Right hindlimb (tissue), 1 donor: ENCODE measurements around the gene GFOD1.
A peak's percentile ranks its signal among the peaks of the same experiment; 100 is the strongest.
"Not testable (repeated sequence)": the region's sequence is repeated elsewhere in the genome, so short reads cannot be mapped to it uniquely, and the experiment has no call there.

Source experiments
- DNase-seq: peaks from one replicate; pipeline ENCODE4 v3.0.0-alpha.2; 2018

The GFOD1 gene

DNA sequence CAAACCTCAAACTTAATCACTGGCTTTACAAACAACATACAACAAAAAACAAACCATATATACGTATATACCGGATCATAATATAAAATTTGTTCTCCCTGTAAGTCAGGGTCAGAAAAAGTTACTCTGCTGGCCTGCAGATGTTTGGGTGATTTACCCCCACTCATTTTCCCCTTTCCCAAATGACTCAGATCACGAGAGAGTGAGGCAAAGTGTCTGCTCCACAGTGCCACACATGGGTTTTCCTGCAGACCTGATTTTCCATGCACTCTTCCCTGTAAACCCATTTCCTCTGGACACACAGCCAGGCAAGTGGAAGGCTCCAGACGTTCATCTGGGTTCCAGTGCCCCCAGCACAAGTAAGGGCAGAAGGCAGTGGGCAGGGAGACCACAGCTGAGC, 23.5 kb downstream of the GFOD1 start:
- DNase-seq: no peak

DNA sequence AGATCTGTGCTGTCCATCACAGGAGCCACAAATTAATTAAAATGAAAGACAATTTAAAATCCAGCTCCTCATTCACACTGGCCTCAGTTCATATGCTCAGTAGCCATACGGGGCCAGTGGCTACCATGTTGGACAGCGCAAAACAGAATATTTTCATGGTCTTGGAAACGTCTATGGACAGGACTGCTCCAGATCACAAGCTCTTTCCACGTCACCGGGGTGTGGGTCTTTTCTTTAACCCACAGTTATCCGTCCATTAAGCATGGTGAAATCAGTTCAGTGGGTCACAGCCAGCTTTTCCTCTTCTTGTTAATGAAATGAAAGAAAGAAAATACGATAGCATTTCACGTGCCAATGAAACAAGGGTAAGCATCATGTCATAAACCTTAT, 24.1 kb downstream of the GFOD1 start:
- no peak for DNase-seq

DNA sequence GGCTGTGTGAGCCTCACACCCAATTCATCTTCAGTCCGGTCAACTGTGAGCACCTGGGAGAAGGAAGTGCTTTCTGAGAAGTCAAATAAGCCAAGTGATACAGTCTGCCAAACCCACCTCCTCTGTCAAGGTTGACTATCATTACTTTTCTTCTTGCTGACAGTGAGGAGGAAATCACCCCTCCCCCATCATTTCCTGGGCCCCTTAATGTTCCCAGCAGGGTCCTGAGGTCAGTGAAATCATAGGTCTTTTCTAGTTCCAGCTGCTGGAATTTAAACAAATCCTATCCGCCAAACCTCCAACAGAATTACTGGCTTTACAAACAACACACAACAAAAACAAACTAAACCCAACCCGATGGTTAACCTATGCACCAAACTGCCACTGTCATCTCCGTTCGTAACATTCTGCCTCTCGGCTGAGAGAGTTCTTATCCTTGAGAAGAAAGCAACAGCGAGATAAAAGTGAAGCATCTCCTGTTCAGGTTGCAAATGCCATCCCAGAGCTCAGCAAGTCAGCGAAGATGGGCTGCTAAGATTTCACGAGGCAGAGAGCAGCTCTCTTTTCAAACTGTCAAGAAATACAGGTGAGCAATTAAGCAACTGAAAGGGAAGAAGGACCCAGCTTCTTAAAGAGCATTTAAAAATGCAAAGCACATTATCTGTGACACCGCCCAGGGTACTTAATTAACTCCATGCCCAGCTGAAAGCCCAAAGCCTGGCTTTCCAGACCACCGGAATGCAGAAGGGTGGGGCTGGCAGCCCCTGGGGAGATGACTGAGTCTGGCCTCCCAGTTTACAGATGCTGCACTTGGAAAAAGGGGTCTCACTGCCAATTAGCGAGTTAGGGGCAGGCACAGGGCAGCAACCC, 24.7 kb downstream of the GFOD1 start:
- DNase-seq: no peak

DNA sequence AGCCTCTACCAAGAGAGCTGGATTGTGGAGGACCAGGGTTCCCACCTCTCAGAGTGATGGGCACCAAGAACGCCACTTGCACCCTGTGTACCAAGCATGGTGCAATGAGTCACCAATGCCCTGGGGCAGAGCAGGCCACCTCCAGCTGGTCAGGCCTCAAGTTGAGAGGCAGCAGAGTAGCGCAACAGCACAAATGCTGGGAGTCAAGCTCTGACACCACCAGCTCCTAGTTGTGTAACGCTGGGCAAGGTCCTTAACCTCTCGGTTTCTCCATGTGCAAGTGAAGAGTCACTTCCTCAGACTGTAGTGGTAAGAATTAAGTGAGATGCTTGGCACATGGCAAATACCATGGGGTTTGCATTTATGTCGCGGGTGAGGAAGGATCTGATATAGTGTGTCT, 25.6 kb downstream of the GFOD1 start:
- DNase-seq: no peak

DNA sequence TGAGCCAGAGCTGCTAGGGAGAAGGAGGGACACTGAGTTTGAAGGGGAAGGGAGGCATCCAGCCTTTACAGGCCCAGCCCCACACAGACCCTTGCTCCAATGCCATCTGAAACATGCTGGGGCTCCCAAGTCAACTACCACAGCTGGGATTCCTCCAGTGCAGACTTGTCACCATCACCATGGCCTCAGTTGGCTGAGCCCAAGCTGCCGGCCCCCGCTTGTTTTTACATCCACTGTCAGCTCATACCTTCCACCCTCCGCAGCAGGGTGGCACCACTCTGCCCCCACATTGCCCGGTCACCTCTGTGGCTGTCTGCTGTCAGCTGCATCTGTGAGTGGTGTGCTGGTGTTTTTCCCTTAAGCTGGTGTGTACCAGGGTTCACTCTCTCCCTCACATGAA, 26.1 kb downstream of the GFOD1 start:
- no peak for DNase-seq

DNA sequence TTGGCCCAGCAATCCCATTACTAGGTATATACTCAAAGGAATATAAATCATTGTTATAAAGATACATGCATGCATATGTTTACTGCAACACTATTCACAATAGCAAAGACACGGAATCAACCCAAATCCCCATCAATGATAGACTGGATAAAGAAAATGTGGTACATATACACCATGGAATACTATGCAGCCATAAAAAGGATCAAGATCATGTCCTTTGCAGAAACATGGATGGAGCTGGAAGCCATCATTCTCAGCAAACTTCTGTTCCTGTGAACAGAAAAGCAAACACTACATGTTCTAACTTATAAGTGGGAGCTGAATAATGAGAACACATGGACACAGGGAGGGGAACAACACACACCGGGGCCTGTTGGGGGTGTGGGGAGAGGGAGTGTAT, 27.1 kb downstream of the GFOD1 start:
- not testable (repeated sequence) for DNase-seq

DNA sequence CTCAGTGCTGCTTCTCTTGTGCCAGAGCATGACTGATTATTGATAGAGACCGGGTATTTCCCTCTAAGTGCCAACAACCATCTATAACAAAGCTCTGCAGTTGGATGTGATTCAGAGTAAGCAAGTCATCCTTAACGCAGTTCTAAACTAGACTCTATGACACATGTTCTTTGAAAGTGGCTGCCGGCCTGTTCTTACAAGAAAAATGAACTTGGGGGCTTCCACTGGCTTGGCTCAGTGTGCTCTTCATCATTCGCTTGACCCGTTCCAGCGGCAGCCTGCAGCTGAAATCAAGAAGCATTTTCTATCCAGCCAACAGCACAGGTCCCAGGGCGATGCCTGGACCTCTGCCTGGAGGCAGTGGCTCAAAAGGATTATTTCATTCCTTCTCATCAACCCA, 29.8 kb downstream of the GFOD1 start:
- peak; percentile 77 for DNase-seq

DNA sequence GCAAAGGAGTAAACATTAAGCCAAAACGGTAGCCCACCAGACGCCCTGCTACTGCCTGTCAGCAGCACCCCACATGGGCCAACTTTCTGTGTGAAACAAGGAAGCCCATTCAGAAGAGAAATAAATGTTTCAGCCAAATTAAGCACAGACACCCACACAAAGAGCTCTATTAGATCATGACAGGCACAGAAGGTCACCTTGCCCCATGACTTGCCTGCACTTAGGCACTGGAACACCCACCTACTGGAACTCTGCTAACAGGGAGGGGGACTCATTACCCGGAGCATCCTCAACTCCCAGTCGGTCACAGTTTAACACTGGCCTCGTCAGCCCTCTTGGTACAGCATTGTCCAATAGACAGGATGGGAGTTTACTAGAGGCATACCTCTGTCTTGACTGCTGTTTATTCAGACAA, 31.8 kb downstream of the GFOD1 start:
- DNase-seq: no peak

DNA sequence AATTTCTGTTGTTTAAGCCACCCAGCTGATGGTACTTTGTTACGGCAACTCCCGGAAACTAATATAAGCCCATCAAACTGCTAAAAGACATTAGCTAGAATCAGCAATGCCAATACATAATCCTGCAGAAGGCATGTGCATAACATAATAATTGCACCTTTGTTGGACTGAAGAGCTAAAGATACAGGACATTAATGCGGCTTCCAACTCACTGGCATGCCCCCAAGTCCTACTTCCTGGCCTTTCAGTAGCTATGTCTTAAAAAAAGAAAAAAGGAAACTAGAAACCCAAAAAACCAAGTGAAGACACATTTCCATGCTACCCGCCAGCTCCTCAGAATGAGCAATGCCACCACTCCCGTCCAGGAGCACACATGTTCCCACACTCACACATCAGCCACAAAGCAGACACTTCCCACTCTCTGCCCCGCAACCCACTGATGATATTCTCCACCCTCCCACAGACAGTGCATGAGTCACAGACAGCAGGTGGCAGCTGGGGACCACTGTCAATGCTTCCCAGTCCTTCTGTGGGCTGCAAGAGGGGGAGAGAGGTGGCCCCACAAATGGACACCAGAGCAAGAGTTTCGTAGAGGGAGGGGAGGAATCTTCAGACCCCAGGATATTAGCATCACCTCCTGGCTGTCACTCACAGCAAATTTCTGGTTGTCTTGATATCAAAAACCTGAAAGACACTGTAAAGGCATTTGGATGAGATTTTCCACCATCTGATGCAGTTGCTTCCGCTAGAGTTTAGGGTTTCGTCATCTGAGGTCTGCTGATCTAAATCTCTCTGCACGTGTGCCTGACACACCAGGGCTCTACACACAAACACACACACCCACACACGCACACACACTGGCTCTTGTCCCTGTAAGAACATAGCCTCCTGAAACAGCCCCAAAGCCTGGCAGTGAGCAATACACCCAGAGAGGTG, 32.8 kb downstream of the GFOD1 start:
- DNase-seq: peak; percentile 65

DNA sequence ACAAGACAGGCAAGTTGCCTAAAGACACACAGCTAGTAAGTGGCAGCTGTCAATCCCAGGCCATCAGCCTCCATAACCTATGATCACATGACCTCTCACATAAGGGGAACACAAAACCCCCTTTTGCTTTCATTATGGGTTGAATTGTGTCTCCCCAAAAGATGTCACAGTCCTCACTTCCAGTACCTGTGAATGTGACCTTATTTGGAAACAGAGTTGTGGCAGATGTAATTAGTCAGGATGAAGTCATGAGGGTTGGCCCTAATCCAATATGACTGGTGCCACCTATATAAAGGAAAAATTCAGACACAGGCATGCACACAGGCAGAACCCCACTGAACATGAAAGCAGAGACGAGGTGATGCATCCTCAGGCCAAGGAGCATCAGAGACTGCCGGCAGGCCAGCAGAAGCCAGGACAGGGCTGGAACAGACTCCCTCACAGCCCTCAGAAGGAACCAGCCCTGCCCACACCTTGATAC, 33.6 kb downstream of the GFOD1 start:
- no peak for DNase-seq

DNA sequence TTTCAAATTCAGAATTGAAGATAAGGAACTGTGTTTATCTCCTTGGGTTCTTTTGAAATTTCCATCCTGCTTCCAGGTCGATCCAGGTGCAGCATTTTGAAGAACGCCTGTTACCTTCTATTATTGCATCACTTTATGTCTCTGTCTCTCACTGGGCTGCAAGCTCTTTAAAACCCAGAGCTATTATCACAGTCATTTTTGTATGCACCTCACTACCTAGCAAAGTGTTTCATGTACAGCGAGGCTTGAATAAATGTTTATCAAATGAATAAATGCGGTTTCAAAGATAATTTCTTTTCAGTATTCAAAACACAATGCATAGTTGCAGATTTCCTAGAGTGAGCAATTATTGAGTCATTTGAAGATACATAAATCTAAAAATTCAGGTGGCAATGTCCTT, 34.2 kb downstream of the GFOD1 start:
- DNase-seq: no peak

DNA sequence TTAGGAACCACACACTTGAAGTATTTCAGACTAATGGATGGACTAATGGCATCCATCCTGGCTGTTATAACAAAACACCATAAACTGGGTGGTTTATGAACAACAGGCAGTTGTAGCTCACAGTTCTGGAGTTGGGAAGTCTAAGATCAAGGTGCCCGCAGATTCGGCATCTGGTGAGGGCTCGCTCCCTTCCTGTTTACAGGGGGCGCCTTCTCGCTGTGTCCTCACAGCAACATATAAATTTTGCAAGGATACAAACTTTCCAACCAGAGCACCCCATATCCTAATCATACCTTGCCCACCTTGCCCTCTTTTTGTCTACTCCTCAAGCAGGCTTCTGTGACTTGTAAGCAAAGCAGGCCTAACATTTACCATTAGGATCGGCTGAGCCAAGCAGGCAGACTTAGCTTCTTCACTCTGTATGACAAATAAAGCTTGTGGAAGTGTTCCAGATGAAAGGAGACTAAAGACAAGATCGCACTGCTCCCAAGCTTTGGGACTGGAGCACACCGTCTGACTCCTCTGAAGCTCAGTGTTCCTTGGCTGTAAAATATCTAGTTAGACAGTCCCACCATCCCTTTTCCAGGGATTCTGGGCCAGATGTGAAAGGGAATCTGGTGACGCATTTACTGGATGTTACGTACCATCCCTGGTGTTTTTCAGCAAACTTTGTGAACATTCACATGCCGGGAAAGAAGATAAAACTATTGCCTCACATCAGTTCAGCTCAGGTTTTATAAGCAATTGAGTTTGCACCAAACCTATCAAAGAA, 34.9 kb downstream of the GFOD1 start:
- no peak for DNase-seq

DNA sequence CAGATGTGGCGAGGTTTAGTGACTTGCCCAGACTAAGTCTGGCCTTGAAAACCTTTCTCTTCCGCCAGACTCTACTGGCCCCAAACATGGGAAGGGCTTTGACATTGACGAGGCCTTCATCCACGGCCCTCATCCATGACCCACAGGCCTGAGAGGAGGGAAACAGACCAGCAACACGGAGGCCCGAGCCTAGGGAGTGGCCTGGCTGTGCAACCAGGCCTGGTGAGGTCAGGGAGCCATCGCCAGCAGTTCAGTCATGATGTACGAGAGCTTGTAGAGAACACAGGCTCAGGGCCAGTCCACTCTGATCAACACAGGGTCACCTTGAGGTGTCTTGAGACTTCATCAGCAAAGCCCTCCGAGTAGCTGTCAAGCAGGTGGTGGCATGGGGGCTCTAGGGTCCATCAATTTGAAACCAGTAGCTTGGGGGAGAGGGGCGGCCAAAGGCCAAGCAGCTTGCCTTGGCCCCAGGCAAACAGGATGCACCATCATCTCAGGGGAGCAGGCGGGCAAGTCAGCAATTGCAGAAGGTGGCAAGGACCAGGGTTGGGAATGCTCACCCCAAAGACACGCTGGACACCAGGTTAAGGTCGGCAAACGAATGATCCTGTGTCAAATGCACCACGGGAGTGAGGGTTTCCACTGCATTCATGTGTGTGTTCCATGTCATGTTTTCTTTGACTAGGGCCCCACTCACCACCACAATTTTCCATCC, 36.1 kb downstream of the GFOD1 start:
- no peak for DNase-seq

DNA sequence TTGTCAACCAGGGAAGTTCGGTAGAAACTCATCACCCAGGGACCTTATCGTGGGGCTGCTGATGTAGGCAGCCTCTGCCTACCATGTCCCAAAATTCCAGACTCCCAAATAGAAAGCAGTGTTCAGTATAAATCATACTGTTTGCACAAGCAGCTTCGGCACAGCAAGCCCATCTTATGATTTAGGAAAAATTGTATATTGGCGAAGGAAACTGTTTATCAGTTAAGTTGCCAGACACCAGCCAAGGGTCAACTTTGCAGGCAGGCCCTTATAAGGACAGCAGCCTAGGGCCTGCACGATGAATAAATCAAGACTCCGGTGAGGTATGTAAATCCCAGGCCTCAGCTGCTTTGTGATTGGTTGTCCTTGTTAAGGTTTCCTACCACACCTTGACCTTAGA, 36.8 kb downstream of the GFOD1 start:
- DNase-seq: no peak

DNA sequence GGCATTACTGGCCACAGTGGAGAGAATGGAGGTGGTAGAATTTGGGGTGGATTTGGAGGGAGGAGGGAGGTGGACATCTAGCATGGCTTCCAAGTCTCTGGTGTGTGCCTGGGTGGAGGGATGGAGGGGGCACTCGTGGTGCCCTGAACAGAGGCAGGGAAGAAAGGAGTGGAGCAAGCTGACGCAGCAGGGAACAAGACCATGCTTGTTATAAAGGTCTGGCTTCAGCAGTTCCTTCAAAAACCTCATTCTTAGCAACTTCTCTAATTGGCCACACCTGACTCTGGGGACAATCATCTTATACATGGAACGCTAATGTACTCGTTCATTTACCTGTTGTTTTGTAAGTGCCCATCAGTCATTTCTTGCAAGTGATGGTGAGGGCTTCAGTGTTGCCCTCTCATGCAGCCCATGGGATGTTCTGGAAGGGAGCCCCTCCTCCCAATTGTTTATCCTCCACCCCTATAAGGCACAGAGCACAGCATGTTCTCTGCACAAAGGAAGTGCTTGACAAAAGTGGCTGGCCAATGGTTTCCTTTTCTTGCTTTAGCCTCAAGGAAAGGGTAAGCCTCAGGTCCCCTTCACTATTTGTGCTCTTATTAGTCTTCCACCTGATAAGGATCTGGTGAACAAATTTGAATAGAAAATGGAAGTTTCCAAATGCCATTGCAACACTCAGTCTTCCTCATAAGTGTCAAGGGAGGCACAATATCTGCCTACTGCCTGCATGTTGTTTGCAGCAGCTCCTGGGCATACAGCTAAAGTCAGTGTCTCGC, 39.3 kb downstream of the GFOD1 start:
- DNase-seq: no peak

DNA sequence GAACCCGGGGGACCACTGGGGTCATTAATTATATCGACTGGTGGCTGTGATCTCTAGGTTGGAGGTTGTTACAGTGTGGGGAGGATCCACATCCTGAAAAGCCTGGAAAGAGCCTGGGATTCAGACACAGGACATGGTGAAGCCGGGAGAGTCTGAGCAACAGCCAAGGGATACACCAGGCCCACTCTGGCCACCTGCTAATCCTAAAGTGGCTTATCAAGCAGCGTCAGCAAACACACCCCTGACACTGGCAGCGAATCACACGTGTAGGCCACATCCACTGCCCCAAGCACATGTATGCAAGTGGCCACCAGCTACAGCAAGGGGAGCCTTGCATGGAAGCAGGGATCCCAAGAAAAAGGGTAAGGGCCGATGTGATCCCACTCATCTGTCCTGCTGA, 41.0 kb downstream of the GFOD1 start:
- no peak for DNase-seq

DNA sequence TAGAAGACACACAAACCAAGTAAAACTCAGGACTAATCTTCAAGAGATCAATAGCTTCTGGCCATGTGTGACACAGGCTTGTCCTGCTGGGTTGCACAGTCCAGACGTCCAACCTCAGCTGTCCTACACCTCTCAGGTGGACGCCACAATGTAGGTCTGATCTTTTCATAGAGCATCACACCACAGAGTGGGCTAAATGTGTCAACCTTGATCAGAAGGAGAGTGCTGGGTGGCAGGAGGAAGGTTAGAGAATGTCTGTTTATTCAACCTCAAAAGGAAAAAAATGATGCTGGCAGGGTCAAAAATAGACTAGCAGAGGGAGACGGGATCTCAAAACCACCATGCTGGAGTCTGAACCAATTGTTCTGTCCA, 41.7 kb downstream of the GFOD1 start:
- DNase-seq: no peak

DNA sequence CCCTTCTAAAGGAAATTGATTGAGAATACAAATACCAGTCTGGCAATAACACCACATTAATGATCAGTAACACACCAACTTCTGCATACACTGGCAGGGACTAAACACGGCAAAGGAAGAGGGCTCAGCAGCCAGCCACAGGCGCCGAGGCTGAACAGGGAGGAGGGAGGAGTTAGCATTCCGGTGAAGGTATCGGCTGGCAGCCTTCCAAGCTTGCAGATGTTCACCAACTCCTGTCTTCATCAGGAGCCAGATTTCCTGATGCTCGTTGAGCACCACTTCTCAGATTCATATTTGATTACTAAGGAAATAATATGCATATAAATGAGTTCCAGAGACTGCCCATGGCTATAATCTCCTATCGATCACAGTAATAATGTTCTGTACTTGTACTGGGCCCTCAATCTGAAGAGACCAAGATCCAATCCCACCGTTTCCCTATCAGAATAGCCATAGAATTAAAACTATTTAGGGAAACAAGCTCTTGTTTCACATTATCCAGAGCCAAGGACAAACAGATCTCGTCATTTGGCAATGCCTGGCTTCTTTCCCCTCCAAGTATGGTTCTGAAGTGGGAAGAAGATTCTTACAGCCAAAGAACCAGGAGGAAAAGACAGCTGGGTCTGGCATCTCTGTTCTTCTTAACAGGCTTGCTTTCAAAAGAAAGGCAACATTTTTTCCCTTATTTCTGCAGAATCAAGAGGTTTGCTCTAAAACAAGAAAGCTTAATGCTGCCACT, 42.2 kb downstream of the GFOD1 start:
- peak; percentile 54 for DNase-seq

DNA sequence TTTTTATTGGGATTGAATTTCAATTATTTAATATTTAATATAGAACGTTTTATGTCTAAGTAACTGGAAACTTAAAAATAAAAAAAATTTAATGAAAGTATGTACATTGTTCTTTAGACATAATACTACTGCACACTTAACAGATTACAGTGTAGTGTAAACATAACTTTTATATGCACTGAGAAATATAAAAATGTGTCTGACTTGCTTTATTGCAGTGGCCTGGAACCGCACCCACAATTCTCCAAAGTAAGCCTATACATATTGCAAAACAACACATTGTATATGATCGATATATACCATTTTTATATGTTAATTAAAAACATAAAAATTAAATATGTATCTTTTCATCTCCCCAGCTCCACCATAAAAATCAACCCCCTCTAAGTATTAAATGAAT, 42.8 kb downstream of the GFOD1 start:
- no peak for DNase-seq

DNA sequence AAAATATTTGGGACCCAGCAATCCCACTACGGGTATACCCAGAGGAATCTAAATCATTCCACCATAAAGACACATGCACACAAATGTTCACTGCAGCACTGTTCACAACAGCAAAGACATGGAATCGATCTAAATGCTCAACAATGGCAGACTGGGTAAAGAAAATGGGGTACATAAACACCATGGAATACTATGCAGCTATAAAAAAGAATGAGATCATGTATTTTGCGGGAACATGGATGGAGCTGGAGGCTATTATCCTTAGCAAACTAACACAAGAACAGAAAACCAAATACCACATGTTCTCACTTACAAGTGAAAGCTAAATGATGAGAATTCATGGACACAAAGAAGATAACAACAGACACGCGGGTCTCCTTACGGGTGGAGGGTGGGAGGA, 43.4 kb downstream of the GFOD1 start:
- not testable (repeated sequence) for DNase-seq

DNA sequence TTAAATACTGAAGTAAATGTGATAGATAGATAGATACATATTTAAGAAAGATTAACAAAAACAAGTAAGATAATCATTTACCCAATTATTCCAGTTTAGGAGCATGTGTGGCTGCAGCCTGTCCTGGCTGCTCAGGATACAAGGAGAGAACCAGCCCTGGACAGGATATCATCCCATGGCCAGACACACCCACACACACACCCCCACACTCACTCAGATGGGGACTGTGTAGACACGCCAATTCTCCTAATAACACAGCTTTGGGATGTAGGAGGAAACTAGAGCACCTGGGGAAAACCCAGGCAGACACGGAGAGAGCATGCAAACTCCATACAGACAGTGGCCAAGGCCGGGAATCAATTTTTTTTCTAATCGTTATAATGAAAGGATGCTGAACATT, 45.6 kb downstream of the GFOD1 start:
- DNase-seq: no peak
